ENCODE data around the gene MAP2K5.

MAP2K5 gene

DNA sequence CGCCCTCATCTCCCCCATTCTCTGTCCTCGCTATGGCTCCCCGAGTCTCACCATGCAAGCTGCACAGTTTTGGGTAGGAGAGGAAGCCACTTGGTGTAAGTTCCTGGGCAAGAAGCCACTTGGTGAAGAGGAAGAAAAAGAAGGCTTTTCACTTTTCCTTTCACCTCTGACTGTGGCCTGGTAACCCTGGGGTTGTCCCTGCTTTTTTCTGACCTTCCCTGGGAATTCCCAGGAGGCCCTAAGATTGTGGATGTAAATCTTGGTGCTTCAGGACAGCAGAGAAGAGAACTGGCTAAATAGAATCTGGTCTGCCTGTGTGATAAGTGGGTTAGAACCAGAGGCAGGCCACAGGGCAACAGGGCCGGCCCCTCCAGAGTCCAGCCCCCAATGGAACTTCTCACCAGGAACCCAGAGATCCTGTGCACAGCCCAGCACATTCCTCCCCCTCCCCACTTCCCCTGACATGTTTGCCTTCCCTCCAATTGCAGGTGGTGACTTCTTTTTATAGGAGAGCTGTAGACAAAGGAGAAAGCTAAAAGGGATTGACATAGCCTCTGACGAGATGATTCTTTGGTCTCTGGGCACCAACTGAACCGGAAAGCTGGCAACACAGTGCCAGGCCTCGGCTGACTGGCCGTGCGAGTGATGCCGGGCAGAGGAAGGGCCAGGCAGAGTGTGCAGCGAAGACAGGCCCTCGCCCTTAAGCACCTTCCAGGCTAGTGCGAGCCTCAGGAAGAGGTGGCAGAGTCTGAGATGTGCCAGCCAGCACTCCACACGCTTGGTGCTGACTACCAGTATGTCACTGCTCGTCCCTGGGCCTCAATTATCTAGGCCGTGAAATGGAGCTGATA lies 263.4 kb downstream of the MAP2K5 start:
- TF ChIP-seq, protein P1, sequence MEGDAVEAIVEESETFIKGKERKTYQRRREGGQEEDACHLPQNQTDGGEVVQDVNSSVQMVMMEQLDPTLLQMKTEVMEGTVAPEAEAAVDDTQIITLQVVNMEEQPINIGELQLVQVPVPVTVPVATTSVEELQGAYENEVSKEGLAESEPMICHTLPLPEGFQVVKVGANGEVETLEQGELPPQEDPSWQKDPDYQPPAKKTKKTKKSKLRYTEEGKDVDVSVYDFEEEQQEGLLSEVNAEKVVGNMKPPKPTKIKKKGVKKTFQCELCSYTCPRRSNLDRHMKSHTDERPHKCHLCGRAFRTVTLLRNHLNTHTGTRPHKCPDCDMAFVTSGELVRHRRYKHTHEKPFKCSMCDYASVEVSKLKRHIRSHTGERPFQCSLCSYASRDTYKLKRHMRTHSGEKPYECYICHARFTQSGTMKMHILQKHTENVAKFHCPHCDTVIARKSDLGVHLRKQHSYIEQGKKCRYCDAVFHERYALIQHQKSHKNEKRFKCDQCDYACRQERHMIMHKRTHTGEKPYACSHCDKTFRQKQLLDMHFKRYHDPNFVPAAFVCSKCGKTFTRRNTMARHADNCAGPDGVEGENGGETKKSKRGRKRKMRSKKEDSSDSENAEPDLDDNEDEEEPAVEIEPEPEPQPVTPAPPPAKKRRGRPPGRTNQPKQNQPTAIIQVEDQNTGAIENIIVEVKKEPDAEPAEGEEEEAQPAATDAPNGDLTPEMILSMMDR (conservative IDR thresholded peaks at IDR 0.05; ENCODE audit: low read depth, low read length): no peak
- no peak for DNase-seq (ENCODE audit: low read depth)
- H3K4me3 ChIP-seq (ENCODE audit: low read length): no peak overlapping the region

DNA sequence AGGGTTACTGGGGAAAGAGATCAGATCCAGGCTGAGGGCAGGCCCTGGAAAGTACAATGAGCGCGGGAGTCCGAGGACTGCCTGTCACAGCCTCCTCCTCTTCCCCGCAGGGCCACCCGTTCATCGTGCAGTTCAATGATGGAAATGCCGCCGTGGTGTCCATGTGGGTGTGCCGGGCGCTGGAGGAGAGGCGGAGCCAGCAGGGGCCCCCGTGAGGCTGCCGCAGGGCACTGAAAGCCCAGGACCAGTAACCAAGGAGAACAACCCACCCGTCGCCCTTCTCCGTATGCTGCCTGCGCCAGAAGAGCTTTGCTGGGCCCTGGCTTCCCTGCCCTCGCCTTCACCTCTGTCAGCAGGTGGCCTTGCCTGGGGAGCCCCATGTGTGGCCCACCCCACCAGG lies 264.0 kb downstream of the MAP2K5 start:
- TF ChIP-seq, protein P1 (conservative IDR thresholded peaks at IDR 0.05; ENCODE audit: low read depth, low read length): no peak
- no peak for DNase-seq (ENCODE audit: low read depth)
- H3K4me3 ChIP-seq (ENCODE audit: low read length): no peak overlapping the region

DNA sequence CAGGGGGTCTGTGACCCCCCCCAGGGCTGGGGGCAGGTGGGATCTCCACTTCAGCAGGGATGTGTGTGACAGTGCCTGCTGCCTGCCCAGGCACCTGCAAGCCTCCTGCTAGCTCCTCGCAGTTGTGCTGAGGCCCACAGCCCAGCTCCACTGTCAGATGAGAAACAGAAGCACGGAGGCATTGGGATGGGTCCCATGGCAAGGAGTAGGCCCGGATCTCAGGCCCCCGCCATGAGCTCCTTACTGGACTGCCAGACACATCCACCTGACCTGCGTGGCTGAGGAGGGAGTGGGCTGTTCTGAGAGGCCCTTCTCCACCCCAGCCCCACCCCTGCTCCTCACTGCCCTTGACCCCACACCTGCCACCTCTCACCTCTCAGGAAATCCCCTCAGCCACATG lies 264.6 kb downstream of the MAP2K5 start:
- TF ChIP-seq, protein P1 (conservative IDR thresholded peaks at IDR 0.05; ENCODE audit: low read depth, low read length): no peak

DNA sequence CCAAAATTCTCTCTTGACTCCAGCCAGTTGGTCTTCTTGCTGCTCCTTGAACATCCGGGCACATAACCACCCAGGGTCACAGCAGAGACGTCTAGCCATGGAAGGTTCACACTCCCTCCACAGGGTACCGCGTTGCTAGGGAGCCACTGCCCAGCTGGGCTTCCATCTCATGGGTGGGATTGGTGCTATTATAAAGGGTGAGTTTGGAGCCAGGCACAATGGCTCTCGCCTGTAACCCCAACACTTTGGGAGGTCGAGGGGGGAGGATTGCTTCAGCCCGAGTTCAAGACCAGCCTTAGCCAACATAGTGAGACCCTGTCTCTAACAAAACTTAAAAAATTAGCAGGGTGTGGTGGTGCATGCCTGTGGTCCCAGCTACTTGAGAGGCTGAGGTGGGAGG lies 265.3 kb downstream of the MAP2K5 start:
- DNase-seq (ENCODE audit: low read depth): no peak
- TF ChIP-seq, protein P1 (conservative IDR thresholded peaks at IDR 0.05; ENCODE audit: low read depth, low read length): no peak
- H3K4me3 ChIP-seq (ENCODE audit: low read length): no peak overlapping the region

More for the DNA sequence above, 264.6 kb downstream of the MAP2K5 start:
- no peak for DNase-seq (ENCODE audit: low read depth)
- no peak overlapping the region for H3K4me3 ChIP-seq (ENCODE audit: low read length)

DNA sequence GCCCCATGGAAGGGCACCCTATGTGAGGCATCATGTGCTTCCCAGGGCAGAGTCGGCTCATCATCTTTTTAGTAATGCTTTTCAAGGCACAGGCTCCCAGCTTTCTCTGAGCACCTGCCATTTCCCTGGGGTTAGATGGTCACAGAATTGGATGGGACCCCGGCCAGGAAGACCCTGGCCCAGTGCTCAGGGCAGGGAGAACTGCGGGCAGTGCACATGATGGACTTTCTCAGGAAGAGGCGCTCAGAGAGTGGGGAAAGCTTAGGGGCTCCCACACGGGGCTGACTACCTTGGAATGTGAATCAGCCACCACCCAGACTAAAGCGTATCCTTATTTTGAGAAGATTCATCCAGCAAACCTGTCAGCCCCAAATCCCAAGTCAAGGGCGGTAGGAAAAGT lies 266.3 kb downstream of the MAP2K5 start:
- TF ChIP-seq, protein P1 (conservative IDR thresholded peaks at IDR 0.05; ENCODE audit: low read depth, low read length): no peak
- no peak for DNase-seq (ENCODE audit: low read depth)
- no peak overlapping the region for H3K4me3 ChIP-seq (ENCODE audit: low read length)

DNA sequence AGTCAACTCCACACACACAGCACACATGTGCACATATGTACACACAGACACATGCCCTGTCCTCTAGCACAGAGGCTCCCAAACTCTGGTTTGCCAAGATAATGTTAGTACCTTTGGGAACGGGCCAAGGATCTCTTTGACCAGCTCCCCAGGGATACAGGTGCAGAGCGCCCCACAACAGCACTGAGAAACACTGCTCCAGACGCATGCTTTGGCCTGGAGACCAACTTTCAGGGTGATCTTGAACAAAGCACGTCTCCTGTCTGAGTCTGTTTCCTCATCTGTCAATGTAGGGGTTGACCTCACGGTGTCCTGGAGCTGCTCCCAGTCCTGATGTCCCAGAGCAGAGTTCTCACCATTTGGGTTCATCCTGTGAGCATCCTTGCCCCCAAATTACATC lies 266.9 kb downstream of the MAP2K5 start:
- H3K4me3 ChIP-seq (ENCODE audit: low read length): no peak overlapping the region
- TF ChIP-seq, protein P1 (conservative IDR thresholded peaks at IDR 0.05; ENCODE audit: low read depth, low read length): no peak
- no peak for DNase-seq (ENCODE audit: low read depth)

DNA sequence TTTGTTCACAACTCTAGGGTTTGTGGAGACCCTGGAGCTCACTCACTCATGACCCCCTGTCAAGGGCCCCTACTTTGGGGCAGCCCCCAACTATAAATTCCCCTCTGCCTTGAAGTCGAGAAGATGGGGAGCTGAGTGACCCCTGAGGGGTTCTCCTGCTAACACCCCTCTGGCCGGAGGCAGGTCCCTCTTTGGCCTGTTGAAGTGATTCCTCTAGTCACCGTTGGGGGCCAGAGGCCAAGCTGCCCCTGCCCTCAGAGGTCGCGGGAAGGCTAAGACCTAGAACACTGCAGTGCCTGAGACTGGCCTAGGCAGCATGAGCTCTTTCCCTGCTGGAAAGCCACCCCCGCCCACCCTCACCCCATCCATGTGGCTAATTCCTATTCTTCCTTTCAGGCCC lies 267.4 kb downstream of the MAP2K5 start:
- TF ChIP-seq, protein P1 (conservative IDR thresholded peaks at IDR 0.05; ENCODE audit: low read depth, low read length): no peak
- no peak for DNase-seq (ENCODE audit: low read depth)
- no peak overlapping the region for H3K4me3 ChIP-seq (ENCODE audit: low read length)
